HG02798 (cell line): ENCODE measurements around the gene KCNA10.

Experiments used
- ATAC-seq: cut with Tn5 transposase; IDR thresholded peaks from one replicate; pipeline ENCODE4 v1.9.1; 2021; ENCODE audit warnings: mild to moderate bottlenecking; ENCODE audit not compliant: unreplicated experiment, poor library complexity

Gene KCNA10

DNA sequence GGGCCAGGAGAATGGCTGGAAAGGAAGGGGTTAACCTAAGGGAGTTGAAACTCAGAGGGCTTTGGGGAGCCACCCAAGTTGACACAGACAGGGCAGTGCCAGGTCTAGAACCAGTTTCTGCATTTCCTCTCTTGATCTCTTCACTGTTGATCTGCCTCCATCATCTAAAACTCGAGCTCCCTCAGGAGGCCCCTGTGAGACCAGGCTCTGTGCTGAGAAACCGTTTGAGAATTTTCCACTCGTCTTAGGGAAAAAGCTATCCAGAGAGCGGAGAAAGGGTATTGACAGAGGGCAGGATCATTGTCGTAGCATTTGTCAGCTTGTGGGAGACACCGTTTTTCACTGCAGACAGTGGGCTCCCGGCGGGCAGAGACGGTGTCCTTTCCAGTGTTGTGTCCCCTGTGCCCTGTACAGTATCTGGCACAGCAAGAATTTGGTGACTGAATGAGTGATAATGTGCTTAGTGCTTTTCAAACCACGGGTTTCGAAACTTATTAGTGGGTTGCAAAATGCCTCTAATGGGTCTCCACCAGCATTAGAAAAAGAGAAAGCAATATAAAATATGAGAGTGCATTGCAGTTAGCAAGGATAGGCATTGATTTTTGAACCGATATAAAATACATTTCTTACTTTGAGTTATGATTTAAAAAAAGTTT lies 36.9 kb downstream of the KCNA10 start:
- no peak for ATAC-seq

DNA sequence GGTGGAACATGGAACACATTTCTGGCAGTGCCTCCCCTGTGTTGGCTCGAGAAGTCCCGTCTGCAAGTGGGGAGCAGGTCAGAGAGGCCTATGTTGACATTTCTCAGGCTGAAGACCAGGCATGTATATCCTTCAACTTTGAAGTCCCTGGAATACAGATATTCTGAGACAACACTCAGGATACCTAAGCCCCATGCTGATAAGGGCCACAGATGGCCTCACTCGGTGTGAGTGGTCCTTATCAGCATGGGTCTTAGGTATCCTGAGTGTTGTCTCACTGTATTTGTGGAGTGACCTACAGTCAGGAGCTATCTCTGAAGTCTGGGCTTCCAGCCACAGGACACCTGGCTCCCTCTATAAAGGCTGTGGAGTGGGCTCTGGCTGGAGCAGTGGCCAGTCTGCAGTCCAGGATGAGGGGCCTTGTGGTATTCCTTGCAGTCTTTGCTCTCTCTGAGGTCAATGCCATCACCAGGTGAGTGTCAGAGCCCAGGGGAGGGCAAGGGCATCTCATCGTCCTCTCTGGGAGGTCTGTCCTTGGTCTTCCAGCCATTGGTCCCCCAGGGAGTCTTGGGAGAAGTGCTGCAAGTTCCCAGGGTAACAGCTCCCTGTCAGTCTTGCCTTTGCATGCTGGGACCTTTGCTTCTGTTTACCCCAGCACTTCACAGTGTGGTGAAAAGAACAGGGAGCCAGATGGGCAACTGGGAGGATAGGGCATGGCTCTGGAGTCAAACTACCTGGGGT lies 38.4 kb downstream of the KCNA10 start:
- ATAC-seq, result no peak

DNA sequence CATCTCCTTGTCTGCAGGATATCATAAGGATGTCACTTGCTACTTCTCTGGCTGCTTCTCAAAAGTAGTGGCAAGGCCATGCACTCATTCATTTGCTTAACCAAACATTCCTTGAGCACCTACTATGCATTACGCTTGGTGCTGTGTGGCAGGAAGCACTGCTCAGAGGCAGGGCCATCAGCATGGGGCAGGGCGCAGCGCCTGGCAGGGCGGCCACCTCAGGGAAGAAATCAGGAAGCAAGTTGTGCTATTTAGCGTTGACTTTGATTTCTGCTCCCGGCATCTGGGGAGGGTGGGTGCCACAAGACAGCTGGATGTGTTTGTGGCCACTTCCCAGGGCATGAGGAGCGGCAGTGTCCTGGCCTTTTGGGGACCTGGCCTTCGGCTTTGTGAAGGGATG lies 40.1 kb downstream of the KCNA10 start:
- ATAC-seq, result no peak

DNA sequence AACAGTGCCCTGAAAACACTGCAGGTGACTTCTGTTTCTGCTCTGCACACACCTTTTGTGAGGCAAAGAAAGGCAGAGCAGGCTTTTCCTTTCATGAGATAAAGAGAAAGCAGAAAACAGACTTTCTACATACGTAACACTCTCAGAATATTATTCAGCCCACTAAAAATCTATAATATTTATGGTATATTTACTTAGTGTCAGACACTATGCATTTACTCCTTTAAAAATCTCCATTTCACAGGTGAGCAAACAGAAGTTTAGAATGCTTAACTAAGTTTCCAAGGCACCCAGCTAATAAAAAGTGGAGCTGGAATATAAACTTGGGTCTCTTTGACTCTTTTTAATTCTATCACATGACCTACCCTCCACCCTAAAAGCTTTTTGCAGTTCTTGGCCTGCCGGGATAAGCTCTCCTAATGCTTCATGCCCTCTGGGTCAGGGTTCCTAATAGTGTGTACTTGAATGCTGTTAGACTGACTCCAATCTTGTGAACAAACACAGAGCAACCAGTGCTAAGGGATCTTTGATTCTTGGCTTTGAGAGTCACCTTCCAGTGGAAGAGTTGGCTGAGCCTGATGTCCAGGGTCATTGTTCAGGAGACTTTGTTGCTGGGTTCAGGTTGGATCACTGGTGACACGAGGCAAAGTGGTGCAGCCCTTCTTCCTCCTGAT lies 40.9 kb downstream of the KCNA10 start:
- ATAC-seq, result no peak

DNA sequence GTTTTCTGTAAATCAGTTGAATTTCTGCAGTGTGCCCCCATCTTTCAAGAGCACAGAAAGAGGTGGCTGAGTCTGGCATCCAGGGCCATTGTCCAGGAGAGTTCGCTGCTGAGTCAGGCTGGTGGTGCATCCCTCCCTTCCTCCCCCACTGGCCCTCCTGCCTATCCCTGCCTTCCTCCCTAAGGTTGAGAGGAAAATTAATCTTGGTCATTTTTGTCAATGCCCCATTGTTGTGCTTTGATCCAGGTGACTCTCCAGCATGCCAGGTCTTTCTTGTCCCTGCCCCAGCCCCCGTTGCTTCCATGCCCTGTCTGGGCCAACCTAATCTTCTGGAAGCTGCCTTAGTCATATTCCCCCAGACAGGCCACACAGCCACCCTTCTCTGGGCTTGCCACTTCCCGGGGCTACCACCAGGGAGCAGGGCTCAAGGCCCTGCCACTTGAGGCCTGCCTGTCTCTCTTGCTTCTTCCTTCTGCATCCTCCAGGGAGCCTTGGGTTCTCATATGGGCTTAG lies 41.5 kb downstream of the KCNA10 start:
- ATAC-seq, result no peak

DNA sequence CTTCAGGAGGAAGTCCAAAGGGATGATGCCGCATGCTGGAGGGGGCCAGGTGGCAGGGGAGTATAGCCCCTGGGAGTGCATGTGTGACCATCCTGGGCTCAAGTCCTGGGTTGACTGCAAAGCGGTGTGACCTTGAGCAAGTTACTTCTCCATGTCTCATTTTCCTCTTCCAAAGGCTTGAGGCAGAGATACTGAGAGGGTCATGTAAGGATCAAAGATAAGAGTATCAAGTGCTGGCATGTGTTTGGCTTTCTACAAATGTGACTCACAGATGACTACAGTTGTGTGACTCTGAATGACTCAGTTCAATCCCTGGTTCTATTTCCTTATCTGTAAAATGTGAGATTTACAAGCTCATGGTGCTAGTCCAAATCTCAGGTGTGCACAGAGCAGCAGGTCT lies 41.9 kb downstream of the KCNA10 start:
- ATAC-seq, result no peak

DNA sequence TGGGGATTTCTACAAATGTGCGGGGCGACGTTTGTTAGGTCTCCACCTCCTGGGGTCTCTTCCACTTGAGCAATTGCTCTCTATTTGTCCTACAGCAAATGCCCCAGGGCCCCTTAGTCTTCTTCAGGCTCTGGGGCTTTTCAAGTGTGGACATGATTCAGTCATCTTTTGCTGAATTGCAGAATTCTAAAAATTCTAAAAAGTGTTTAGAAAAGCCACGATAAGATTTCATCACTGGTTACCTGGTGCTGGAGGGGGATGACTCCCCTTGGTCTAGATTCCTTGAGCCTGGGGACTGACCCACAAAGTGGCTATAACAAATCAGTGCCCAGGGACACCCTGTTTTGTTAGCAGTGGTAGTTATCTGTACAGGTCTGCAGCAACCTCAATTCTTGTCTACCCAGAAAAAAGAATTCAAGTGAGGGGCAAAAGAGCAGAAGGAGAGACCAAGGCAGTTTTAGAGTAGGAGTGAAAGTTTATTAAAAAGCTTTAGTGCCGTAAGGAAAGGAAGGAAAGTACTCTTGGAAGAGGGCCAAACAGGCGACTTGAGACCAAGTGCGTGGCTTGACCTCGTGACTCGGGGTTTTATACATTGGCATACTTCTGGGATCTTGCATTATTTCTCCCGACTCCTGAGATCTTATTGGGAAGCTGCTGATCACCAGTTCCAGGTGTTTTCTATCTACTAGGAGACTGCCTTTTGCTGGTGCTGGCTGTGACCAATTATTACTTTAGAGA lies 42.8 kb downstream of the KCNA10 start:
- no peak for ATAC-seq

DNA sequence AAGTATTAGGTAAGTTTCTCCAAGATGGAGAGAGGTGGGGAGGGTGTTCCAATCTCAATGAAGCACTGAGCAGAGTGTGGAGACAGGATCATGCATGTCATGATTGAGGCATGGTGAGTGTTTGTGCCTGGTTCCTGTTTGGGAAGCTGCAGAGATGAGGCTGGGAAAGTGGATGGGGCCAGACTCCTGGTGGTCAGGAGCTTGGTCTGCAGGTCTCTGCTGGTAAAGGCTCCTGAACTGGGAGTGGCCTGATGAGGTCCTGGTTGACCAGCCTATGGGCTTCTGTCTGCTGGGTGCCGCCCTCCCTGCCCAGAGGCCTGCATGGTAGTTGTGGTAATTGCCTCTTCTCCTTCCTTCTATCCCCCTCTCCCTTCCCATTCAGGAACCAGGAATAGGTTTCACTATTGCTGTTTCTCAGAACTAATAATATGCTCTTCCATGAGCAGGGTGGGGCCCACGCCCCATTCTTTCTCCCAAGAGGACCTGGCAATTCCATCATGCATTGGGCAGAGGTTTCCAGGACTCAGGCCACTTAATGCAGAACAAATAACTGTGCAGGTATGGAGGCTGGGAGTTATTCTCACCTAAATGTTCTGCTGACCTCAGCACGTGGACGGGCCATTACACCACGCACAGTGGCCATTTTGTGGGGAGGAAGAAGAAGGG lies 43.5 kb downstream of the KCNA10 start:
- ATAC-seq, result no peak

DNA sequence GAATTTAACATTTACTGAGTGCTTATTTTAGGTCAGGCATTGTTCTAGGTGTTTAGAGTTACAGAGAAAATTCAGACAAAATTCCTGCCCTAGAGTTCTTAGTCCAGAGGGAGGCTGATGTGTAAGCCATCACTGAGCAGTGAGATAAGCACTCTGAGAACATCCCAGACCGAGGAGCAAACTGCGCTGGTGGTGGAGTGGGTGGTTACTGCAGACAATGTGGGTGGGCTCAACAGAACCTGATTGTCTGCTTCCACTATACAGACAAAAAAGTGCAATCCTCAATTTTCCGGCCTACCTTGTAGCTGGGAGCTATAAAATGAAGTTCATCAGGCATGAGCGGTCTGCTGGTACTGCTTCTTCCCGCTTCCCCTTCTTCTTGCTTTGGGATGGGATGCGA lies 44.5 kb downstream of the KCNA10 start:
- ATAC-seq, result no peak

DNA sequence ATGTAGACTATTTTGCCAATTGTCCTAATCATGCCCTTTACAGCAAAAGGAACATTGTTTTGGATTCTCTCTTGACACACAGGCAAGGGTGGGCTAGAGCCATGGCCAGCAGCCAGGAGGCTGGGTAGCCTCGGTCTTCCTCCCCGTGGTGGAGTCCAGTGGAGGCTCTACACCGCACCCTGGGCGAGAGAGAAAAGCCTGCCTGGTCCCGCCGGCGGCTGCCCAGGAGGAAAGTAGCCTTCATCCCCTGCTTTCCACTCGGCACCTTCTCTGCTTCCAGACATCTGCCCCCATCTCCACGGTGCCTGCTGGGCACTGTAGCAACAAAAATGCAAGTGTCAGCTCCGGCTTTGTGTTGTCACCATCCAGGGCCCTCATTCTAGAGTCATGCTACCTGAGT lies 46.4 kb downstream of the KCNA10 start:
- no peak for ATAC-seq

DNA sequence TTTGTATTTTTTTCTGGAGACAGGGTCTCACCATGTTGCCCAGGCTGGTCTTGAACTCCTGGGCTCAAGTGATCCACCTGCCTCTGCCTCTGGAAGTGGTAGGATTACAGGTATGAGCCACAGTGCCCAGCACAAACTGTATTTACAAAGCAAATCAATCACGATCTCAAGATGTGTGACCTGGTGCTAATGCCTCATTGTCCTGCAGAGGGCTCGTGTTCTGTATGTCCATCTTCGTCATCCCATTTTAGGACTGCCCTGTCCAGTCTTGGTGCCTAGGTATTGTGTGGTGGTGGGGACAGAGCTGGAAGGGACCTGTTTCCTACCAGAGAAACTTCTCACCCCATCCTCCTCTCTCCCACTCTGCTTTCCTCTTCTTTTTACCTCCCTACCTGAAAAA lies 47.8 kb downstream of the KCNA10 start:
- ATAC-seq, result no peak
